Measurements from ENCODE around the gene NOC4L. TPM values are rescaled to one million over a fixed set of nuclear protein-coding genes. Genes with fewer than 3 reads are reported as not detected.

The NOC4L gene
- total and polyA plus RNA-seq, 2 donors (not counting 3 experiments of a cell fraction or from before 2014, with no cell fraction given): 19.4 to 29.4 TPM

DNA sequence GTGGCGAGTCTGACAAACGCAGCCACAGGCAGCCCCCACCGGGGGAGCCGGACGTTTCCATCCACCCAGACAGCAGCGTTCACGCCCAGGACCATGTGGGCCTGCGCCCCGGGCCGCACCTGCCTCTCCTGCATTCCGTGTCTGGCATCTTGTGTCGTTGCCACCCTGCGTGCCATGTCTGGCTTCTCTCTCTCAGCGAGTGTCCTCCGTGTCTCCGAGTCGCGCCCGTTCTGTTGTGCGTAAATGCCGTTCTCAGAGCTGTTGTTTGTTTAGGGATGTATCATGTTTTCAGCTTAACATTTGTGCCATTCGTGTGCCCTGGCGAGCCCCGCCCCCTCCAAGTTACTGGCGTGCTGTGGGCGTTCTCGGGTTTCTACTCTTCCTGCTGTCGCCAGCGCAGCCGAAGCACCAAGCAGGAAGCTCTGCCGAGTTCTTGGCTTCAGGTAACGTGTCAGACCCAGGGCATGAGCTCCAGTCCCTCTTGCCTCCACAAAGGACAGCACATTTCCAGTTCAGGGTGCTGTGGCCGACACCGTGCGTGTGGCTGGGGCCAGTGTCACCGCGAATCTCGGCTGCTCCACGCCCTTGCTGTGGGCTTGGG, 34.6 kb downstream of the NOC4L start:
- no TSS peak for BruUV-seq (replicated peaks)
- POLR2A ChIA-PET: no interaction called here
- H3K27me3 ChIP-seq (ENCODE audit: control insufficient read depth in 2 of 2, insufficient read depth in 2 of 2, low read length in 2 of 2): no peaks in the 10 kb centered on the region

More for the DNA sequence above, 34.6 kb downstream of the NOC4L start:
- no peak overlapping the region for H3K4me3 ChIP-seq (replicated peaks in 1 of 3; ENCODE audit: insufficient read depth in 1 of 3, low read depth in 1 of 3, low read length in 3 of 3)
- CTCF ChIA-PET: interaction anchor here (1.6 kb wide), 1 partner anchor 28 kb away, joined by 3 read pairs; no protein-coding TSS in a partner anchor
- intact Hi-C loops (cut with micrococcal nuclease): no loop called here
- H3K4me2 ChIP-seq (ENCODE audit: insufficient read depth, low read length): no peak overlapping the region
- H3K4me1 ChIP-seq (ENCODE audit: control insufficient read depth, extremely low read depth, insufficient read depth, low read length): no peaks in the 10 kb centered on the region
- no peak overlapping the region for H3K27ac ChIP-seq (ENCODE audit: insufficient read depth, low read depth, low read length)
- no peak for TF ChIP-seq MYC (IDR thresholded peaks at IDR 0.05; ENCODE audit: low read depth, low read length)
- TF ChIP-seq FOS (IDR thresholded peaks at IDR 0.05; ENCODE audit: borderline replicate concordance, insufficient read depth, low read length): no peak
- no peak for TF ChIP-seq POLR2A (IDR thresholded peaks at IDR 0.05; ENCODE audit: low read depth, low read length)
- TF ChIP-seq, protein P1, sequence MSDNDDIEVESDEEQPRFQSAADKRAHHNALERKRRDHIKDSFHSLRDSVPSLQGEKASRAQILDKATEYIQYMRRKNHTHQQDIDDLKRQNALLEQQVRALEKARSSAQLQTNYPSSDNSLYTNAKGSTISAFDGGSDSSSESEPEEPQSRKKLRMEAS (IDR thresholded peaks at IDR 0.05; ENCODE audit: insufficient read depth, insufficient read length): no peak
- no peak for TF ChIP-seq GATA2 (IDR thresholded peaks at IDR 0.05; ENCODE audit: insufficient read depth, insufficient read length, low read depth, low read length)
- no peak for TF ChIP-seq EZH2 (IDR thresholded peaks at IDR 0.05; ENCODE audit: borderline replicate concordance, low read depth, low read length, severe bottlenecking)
- TF ChIP-seq POLR2AphosphoS5 (IDR thresholded peaks at IDR 0.05; ENCODE audit: insufficient read depth, low read depth, low read length): no peak
- no peak for TF ChIP-seq JUN (IDR thresholded peaks at IDR 0.05; ENCODE audit: borderline replicate concordance, insufficient read depth, insufficient read length, low read depth)
- TF ChIP-seq, protein P2, sequence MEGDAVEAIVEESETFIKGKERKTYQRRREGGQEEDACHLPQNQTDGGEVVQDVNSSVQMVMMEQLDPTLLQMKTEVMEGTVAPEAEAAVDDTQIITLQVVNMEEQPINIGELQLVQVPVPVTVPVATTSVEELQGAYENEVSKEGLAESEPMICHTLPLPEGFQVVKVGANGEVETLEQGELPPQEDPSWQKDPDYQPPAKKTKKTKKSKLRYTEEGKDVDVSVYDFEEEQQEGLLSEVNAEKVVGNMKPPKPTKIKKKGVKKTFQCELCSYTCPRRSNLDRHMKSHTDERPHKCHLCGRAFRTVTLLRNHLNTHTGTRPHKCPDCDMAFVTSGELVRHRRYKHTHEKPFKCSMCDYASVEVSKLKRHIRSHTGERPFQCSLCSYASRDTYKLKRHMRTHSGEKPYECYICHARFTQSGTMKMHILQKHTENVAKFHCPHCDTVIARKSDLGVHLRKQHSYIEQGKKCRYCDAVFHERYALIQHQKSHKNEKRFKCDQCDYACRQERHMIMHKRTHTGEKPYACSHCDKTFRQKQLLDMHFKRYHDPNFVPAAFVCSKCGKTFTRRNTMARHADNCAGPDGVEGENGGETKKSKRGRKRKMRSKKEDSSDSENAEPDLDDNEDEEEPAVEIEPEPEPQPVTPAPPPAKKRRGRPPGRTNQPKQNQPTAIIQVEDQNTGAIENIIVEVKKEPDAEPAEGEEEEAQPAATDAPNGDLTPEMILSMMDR (IDR thresholded peaks at IDR 0.05; ENCODE audit: extremely low read depth in 1 of 2, insufficient read depth in 1 of 2, low read depth in 1 of 2, low read length in 2 of 2): no peak
- no peaks in the 10 kb centered on the region for H3K36me3 ChIP-seq (ENCODE audit: control insufficient read depth in 2 of 2, extremely low read depth in 1 of 2, insufficient read depth in 2 of 2, low read length in 2 of 2)
- no peaks in the 10 kb centered on the region for H3K9me3 ChIP-seq (replicated peaks; ENCODE audit: control insufficient read depth, insufficient read depth, low read length)
- no peak for FAIRE-seq
- no peak overlapping the region for H3K9ac ChIP-seq (replicated peaks; ENCODE audit: extremely low read depth, insufficient read depth, low read length)
- H3K79me2 ChIP-seq (ENCODE audit: control insufficient read depth, insufficient read depth, low read length): no peaks in the 10 kb centered on the region
- no peak overlapping the region for H2AFZ ChIP-seq (ENCODE audit: low read depth, low read length)
- no peaks in the 10 kb centered on the region for H3K9me1 ChIP-seq (replicated peaks; ENCODE audit: control insufficient read depth, extremely low read depth, insufficient read depth, low read length)
- no peak for DNase-seq (ENCODE audit: low read depth, low spot score)
- dilution Hi-C loops (cut with MboI; ENCODE audit: extremely low pct_ligation_motif_present, low sequenced_read_pairs): no loop called here
- H4K20me1 ChIP-seq (replicated peaks; ENCODE audit: control insufficient read depth, extremely low read depth, insufficient read depth, low read length): no peaks in the 10 kb centered on the region
